Activated CD4-positive, alpha-beta T cell treated with anti-CD3 and anti-CD28 coated beads, Interleukin-2, Interleukin-6, amounts not matched to agents 100 ng/mL and 50 ng/mL, durations not matched to agents 16 hours and 8 hours (primary cell): Measurements from ENCODE around the gene TTYH1.

Experiments used
- DNase-seq: peaks from one replicate; pipeline ENCODE4 v3.0.0-alpha.2; 2020

Gene TTYH1

GRCh38 chr19:54484451-54484850, 69.2 kb downstream of the TTYH1 start:
- DNase-seq: no peak

- no peak for DNase-seq
These were observed 70.6 kb downstream of the TTYH1 start for GRCh38 chr19:54485851-54486250.
